OCI-LY1 (cell line): ENCODE data around the gene KCP.

Experiments used
- EZH2 ChIP-seq: fragments of 200-600 bp; sonication (generic), shearing (Covaris generic); IDR thresholded peaks from 2 replicates; pipeline ENCODE4 v1.8.0; 2017; ENCODE audit warnings: borderline replicate concordance, mixed run types, mild to moderate bottlenecking, antibody characterized with exemption, low read length, moderate library complexity, mixed read lengths
- TF ChIP-seq, protein P1 (sequence below): fragments of 200-600 bp; sonication (generic), shearing (Covaris generic); IDR thresholded peaks from 2 replicates; pipeline ENCODE4 v1.5.1; 2017; ENCODE audit warnings: mild to moderate bottlenecking, antibody characterized with exemption, low read length, moderate library complexity, mixed read lengths

DNA sequence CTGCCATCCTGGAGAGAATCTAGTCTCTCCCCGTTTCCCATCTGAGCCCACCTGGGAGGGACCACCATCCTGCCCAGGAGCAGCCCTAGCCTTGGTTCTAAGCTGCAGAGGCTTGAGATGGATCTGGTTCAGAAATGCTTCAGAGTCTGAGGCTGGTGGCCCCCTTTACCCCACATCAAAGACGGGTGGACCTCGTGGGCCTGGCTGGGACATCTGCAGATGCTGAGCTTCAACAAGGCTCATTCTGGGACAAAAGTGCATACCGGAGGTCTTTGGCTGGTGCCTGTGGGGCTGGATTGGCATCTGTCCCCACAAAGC is 22.3 kb upstream of the KCP start:
- TF ChIP-seq, protein P1, sequence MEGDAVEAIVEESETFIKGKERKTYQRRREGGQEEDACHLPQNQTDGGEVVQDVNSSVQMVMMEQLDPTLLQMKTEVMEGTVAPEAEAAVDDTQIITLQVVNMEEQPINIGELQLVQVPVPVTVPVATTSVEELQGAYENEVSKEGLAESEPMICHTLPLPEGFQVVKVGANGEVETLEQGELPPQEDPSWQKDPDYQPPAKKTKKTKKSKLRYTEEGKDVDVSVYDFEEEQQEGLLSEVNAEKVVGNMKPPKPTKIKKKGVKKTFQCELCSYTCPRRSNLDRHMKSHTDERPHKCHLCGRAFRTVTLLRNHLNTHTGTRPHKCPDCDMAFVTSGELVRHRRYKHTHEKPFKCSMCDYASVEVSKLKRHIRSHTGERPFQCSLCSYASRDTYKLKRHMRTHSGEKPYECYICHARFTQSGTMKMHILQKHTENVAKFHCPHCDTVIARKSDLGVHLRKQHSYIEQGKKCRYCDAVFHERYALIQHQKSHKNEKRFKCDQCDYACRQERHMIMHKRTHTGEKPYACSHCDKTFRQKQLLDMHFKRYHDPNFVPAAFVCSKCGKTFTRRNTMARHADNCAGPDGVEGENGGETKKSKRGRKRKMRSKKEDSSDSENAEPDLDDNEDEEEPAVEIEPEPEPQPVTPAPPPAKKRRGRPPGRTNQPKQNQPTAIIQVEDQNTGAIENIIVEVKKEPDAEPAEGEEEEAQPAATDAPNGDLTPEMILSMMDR = no peak
- no peak for TF ChIP-seq EZH2
